Astrocyte of the cerebellum (primary cell): ENCODE data around the gene TM9SF2.

ENCODE experiments used
- DNase-seq: peaks from one replicate; pipeline ENCODE4 v3.0.0-alpha.2; 2011; ENCODE audit warnings: low read depth
- H3K4me3 ChIP-seq: 2 replicates; pipeline ENCODE4 v1.5.1; 2011; ENCODE audit warnings: mild to moderate bottlenecking, low read depth, low read length, moderate library complexity
- in situ Hi-C: cut with HindIII; loops from 2 replicates; pipeline ENCODE4 v1.10.0; 2017; ENCODE audit warnings: low sequenced_read_pairs
- TF ChIP-seq, protein P1 (sequence below): IDR thresholded peaks from 2 replicates; pipeline ENCODE4 v1.5.1; 2012; ENCODE audit warnings: low read length, low read depth, moderate library complexity, mild to moderate bottlenecking; ENCODE audit errors: missing control alignments

The TM9SF2 gene

GRCh38 chr13:99465454-99465853 lies 35.8 kb upstream of the TM9SF2 start:
- TF ChIP-seq, protein P1, sequence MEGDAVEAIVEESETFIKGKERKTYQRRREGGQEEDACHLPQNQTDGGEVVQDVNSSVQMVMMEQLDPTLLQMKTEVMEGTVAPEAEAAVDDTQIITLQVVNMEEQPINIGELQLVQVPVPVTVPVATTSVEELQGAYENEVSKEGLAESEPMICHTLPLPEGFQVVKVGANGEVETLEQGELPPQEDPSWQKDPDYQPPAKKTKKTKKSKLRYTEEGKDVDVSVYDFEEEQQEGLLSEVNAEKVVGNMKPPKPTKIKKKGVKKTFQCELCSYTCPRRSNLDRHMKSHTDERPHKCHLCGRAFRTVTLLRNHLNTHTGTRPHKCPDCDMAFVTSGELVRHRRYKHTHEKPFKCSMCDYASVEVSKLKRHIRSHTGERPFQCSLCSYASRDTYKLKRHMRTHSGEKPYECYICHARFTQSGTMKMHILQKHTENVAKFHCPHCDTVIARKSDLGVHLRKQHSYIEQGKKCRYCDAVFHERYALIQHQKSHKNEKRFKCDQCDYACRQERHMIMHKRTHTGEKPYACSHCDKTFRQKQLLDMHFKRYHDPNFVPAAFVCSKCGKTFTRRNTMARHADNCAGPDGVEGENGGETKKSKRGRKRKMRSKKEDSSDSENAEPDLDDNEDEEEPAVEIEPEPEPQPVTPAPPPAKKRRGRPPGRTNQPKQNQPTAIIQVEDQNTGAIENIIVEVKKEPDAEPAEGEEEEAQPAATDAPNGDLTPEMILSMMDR = no peak
- no peak overlapping the region for H3K4me3 ChIP-seq
- no peak for DNase-seq
- in situ Hi-C loops = no loop called here

- H3K4me3 ChIP-seq = no peak overlapping the region
- in situ Hi-C loops = no loop called here
- TF ChIP-seq, protein P1 = no peak
- DNase-seq = no peak
Measured at GRCh38 chr13:99467764-99468163, 33.5 kb upstream of the TM9SF2 start.

- no peak overlapping the region for H3K4me3 ChIP-seq
- in situ Hi-C loops = no loop called here
- TF ChIP-seq, protein P1 = no peak
- DNase-seq = no peak
Measured at GRCh38 chr13:99469041-99469440, 32.2 kb upstream of the TM9SF2 start.

- no peak for DNase-seq
- in situ Hi-C loops = no loop called here
- no peak overlapping the region for H3K4me3 ChIP-seq
- TF ChIP-seq, protein P1 = no peak
Measured at GRCh38 chr13:99470027-99470426, 31.2 kb upstream of the TM9SF2 start.

DNA sequence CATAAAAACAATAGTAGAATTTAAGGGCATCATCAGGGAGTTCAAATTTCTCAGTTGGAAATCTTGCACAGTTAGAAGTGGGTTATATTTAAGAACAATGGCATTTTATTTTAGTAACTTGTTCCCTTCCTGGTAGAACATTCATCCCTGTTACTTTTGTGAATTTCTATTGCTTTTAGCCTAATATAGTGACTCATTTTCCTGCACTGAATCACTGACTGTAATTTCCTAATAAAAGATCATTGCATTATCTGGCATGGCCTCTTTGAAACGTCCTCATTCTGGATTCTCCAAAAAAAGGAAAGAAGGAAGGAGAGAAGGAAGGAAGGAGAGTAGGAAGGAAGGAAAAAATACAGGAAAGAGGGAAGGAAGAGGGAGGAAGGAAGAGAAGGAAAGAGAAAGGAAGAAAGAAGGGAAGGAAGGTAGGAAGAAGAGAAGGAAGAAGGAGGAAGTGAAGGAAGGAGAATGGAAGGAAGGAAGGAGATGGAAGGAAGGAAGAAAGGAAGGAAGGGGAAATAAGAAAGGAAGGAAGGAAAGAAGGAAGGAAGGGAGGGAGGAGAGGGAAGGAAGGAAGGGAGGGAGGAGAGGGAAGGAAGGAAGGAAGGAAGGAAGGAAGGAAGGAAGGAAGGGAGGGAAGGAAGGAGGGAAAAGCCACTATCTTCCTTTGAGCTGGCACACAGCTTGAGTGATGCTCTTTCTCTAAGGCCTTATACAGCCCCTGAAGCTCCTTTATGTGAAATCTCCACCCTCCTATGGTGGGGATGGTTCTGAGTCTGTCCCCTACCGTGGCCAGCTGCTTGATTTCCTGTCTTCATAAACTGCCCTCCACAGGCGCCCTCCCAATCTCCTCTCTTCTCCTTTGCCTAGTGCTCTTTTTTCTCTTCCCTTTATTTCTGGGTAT lies 29.8 kb upstream of the TM9SF2 start:
- no peak for DNase-seq
- no peak overlapping the region for H3K4me3 ChIP-seq
- in situ Hi-C loops = no loop called here
- TF ChIP-seq, protein P1 = no peak

DNA sequence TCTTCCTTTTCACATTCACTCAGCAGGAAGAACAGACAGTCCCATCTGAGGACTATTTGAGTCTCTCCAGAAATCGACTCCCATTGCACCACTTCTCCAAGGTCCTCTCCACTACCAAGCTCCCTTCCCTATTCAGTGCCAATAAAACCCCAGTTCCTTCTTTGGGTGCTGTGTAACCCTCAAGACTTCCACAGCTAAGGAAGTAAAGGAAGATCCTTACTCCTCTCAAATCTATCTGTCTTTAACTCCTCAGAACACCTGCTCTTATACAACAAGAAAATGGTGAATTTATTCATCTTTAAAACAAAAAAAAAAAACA lies 29.2 kb upstream of the TM9SF2 start:
- TF ChIP-seq, protein P1 = no peak
- in situ Hi-C loops = no loop called here

More for the DNA sequence above, 29.2 kb upstream of the TM9SF2 start:
- no peak for DNase-seq
- no peak overlapping the region for H3K4me3 ChIP-seq
